CD14-positive monocyte (primary cell): ENCODE results near the gene C1orf105. TPM values are rescaled to one million over a fixed set of nuclear protein-coding genes. Genes with fewer than 3 reads are reported as not detected.

ENCODE experiments used
- DNase-seq, 3 donors: peaks; one replicate each; pipeline ENCODE4 v3.0.0-alpha.2; 2011 to 2022
- H2AFZ ChIP-seq: 2 replicates; pipeline ENCODE4 v1.6.0; 2012; ENCODE audit warnings: mild to moderate bottlenecking, low read depth, low read length, inconsistent platforms; ENCODE audit not compliant: insufficient read depth, poor library complexity, severe bottlenecking
- H3K27ac ChIP-seq, 2 donors: 1 replicate in 1 of 2; 2 replicates in 1 of 2; pipeline ENCODE4 v1.5.1; 2012 to 2013; ENCODE audit warnings: low read length in 2 of 2, control low read depth in 1 of 2, inconsistent platforms in 1 of 2, low read depth in 1 of 2, mild to moderate bottlenecking in 1 of 2
- H3K27me3 ChIP-seq, 2 donors: one replicate each; pipeline versions ENCODE4 v1.6.0 to v1.6.1; 2011 to 2013; ENCODE audit warnings: low read length in 2 of 2; ENCODE audit not compliant: control insufficient read depth in 2 of 2, insufficient read depth in 2 of 2
- H3K36me3 ChIP-seq, 2 donors: replicated peaks in 1 of 2; 1 replicate in 1 of 2; 2 replicates in 1 of 2; pipeline versions ENCODE4 v1.5.1 to v1.6.1; 2012 to 2013; ENCODE audit warnings: low read length in 2 of 2, control low read depth in 1 of 2, inconsistent platforms in 1 of 2, mild to moderate bottlenecking in 1 of 2; ENCODE audit not compliant: insufficient read depth in 2 of 2, control insufficient read depth in 1 of 2
- H3K4me1 ChIP-seq, 2 donors: 1 replicate in 1 of 2; 2 replicates in 1 of 2; pipeline versions ENCODE4 v1.5.1 to v1.6.1; 2012 to 2013; ENCODE audit warnings: low read length in 2 of 2, control low read depth in 1 of 2, inconsistent platforms in 1 of 2, mild to moderate bottlenecking in 1 of 2, moderate library complexity in 1 of 2; ENCODE audit not compliant: insufficient read depth in 2 of 2, control insufficient read depth in 1 of 2
- H3K4me2 ChIP-seq: replicated peaks from 2 replicates; pipeline ENCODE3; 2012; ENCODE audit warnings: low read length, moderate library complexity, mild to moderate bottlenecking; ENCODE audit not compliant: poor library complexity, severe bottlenecking; ENCODE audit errors: extremely low read depth
- H3K4me3 ChIP-seq, 3 experiments: fragments of 200-600 bp in 1 of 3; sonication (generic) in 1 of 3; replicated peaks in 1 of 3; 1 replicate in 2 of 3; 2 replicates in 1 of 3; pipeline ENCODE4 v1.5.1; 2011 to 2013; ENCODE audit warnings: low read length in 3 of 3, mild to moderate bottlenecking in 3 of 3, control low read depth in 2 of 3, low read depth in 2 of 3, inconsistent platforms in 1 of 3, moderate library complexity in 1 of 3
- H3K79me2 ChIP-seq: 2 replicates; pipeline ENCODE4 v1.6.0; 2012; ENCODE audit warnings: mild to moderate bottlenecking, control low read depth, inconsistent platforms, low read length, moderate library complexity; ENCODE audit not compliant: insufficient read depth
- H3K9ac ChIP-seq: 2 replicates; pipeline ENCODE4 v1.6.0; 2017; ENCODE audit warnings: low read length, mild to moderate bottlenecking; ENCODE audit not compliant: insufficient read depth, poor library complexity, severe bottlenecking
- H3K9me3 ChIP-seq, 2 donors: replicated peaks in 1 of 2; 1 replicate in 1 of 2; 2 replicates in 1 of 2; pipeline versions ENCODE4 v1.5.1 to v1.6.1; 2012 to 2013; ENCODE audit warnings: low read length in 2 of 2, control low read depth in 1 of 2; ENCODE audit not compliant: control insufficient read depth in 1 of 2, insufficient read depth in 1 of 2
- H4K20me1 ChIP-seq: 2 replicates; pipeline ENCODE4 v1.6.0; 2012; ENCODE audit warnings: mild to moderate bottlenecking, low read length, control low read depth, moderate library complexity; ENCODE audit not compliant: insufficient read depth
- H3K27ac Mint-ChIP-seq, 7 donors: one replicate each; pipeline ENCODE4 v1.8.0; 2020; ENCODE audit warnings: mild to moderate bottlenecking in 7 of 7, mixed read lengths in 7 of 7, moderate library complexity in 6 of 7, inconsistent platforms in 2 of 7
- H3K27me3 Mint-ChIP-seq, 3 donors: one replicate each; pipeline ENCODE4 v1.8.0; 2021 to 2022; ENCODE audit warnings: low read depth in 3 of 3, mild to moderate bottlenecking in 3 of 3, mixed read lengths in 3 of 3, moderate library complexity in 3 of 3, inconsistent platforms in 1 of 3
- H3K36me3 Mint-ChIP-seq, 2 donors: one replicate each; pipeline ENCODE4 v1.8.0; 2020; ENCODE audit warnings: mixed read lengths in 2 of 2, inconsistent platforms in 1 of 2, mild to moderate bottlenecking in 1 of 2
- H3K4me1 Mint-ChIP-seq: one replicate; pipeline ENCODE4 v1.8.0; 2020; ENCODE audit warnings: mild to moderate bottlenecking, mixed read lengths
- H3K4me3 Mint-ChIP-seq, 2 donors: one replicate each; pipeline ENCODE4 v1.8.0; 2020; ENCODE audit warnings: mild to moderate bottlenecking in 2 of 2, mixed read lengths in 2 of 2, moderate library complexity in 1 of 2
- H3K9me3 Mint-ChIP-seq, 7 donors: one replicate each; pipeline ENCODE4 v1.8.0; 2020 to 2022; ENCODE audit warnings: mixed read lengths in 7 of 7, mild to moderate bottlenecking in 6 of 7, moderate library complexity in 6 of 7, inconsistent platforms in 2 of 7
- WGBS: methylation state at CpG from one replicate; pipeline ENCODE4 v1.1.5; 2013; ENCODE audit warnings: missing lambda C conversion rate; ENCODE audit not compliant: insufficient coverage; 5-methylcytosine and 5-hydroxymethylcytosine counted together
- intact Hi-C, 2 donors: fragments of 100-400 bp; cut with micrococcal nuclease; formaldehyde crosslinking; loops; one replicate each; pipeline versions ENCODE4 v1.15.0 to v1.15.1; 2023
- polyA plus RNA-seq, 3 donors: library from polyadenylated mRNA; depleted of rRNA in 1 of 3; unstranded in 2 of 3; stranded (reverse) in 1 of 3; fragments of 300-500 nt in 2 of 3; fragments of >200 nt in 1 of 3; fragmentation: Illumina TruSeq in 2 of 3; gene quantifications; 1 replicate in 2 of 3; 2 replicates in 1 of 3; pipeline ENCODE4 v1.2.3, GENCODE V29; 2012 to 2021
- TF ChIP-seq, protein P1 (sequence below): fragments of 200-600 bp; IDR thresholded peaks from one replicate; pipeline ENCODE4 v1.8.0; 2022; ENCODE audit warnings: antibody characterized with exemption, mild to moderate bottlenecking

C1orf105 gene
- polyA plus RNA-seq, 3 donors, result not detected

DNA sequence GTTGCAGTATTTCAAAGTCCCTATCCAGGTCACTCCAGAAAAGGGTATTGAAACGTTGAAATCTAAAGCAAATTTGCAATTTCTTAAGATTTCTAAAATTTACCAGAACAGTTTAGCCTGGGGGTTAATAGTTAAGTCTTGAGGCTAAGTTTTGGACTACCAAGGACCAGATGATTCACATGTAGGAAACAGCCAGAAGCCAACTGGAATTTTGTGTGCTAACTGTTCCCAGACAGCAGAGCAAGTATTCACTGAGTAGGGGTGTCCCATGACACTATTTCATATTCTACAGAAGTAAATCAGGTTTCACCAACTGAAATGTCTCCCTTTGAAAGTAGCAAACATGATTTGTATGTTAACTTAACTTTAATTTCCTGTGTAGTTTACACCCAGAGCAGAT lies 11.5 kb upstream of the C1orf105 start:
- intact Hi-C loops, result no loop called here
- Histone ChIP-seq H3K27me3 (no peaks in the 10 kb centered on the region), H4K20me1 (no peaks in the 10 kb centered on the region), H3K9ac (no peak overlapping the region), H3K9me3 (no peaks in the 10 kb centered on the region), H3K4me2 (no peak overlapping the region), H3K4me3 (no peak overlapping the region), H3K36me3 (no peaks in the 10 kb centered on the region), H3K4me1 (no peaks in the 10 kb centered on the region), H3K27ac (no peak overlapping the region), H3K79me2 (no peaks in the 10 kb centered on the region), H2AFZ (no peak overlapping the region)
- Mint-ChIP-seq H3K27me3 (peaks cover 0 to 1% (median 0%) of the 10 kb centered on the region in 3 donors), H3K4me3 (no peak overlapping the region), H3K9me3 (no peaks in the 10 kb centered on the region), H3K36me3 (no peaks in the 10 kb centered on the region), H3K27ac (no peak overlapping the region), H3K4me1 (no peaks in the 10 kb centered on the region)
- DNase-seq, result no peak
- WGBS, result no CpG with 5 or more reads among the region's 1 CpG
- TF ChIP-seq, protein P1, sequence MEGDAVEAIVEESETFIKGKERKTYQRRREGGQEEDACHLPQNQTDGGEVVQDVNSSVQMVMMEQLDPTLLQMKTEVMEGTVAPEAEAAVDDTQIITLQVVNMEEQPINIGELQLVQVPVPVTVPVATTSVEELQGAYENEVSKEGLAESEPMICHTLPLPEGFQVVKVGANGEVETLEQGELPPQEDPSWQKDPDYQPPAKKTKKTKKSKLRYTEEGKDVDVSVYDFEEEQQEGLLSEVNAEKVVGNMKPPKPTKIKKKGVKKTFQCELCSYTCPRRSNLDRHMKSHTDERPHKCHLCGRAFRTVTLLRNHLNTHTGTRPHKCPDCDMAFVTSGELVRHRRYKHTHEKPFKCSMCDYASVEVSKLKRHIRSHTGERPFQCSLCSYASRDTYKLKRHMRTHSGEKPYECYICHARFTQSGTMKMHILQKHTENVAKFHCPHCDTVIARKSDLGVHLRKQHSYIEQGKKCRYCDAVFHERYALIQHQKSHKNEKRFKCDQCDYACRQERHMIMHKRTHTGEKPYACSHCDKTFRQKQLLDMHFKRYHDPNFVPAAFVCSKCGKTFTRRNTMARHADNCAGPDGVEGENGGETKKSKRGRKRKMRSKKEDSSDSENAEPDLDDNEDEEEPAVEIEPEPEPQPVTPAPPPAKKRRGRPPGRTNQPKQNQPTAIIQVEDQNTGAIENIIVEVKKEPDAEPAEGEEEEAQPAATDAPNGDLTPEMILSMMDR, result no peak

DNA sequence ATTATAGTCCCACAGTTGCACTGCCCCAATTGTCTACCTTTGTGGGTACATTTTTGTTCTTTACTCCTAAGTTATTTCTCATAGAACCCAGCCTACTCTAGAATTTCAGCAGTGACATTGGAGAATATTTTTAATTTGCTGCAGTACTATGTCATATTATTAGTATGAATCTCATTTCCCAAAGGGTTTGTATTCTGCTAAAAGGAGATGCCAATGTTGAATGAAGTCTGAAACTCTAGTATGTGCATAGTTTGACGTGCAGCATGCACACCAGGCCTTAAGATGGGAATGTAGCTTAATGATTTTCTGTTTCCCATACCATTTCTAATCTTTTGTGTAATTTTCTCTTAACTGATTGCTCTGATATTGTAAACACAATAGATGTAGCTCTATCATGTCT lies 10.5 kb upstream of the C1orf105 start:
- no peak overlapping the region for H3K4me3 Mint-ChIP-seq
- no peak for DNase-seq
- no peaks in the 10 kb centered on the region for H3K36me3 Mint-ChIP-seq
- no peak overlapping the region for H2AFZ ChIP-seq
- TF ChIP-seq, protein P1, result no peak
- intact Hi-C loops, result no loop called here
- no peak overlapping the region for H3K9ac ChIP-seq
- no peaks in the 10 kb centered on the region for H3K4me1 Mint-ChIP-seq
- H3K27me3 ChIP-seq, result no peaks in the 10 kb centered on the region
- H3K9me3 Mint-ChIP-seq, result no peaks in the 10 kb centered on the region
- no peaks in the 10 kb centered on the region for H4K20me1 ChIP-seq
- H3K9me3 ChIP-seq, result no peaks in the 10 kb centered on the region
- H3K79me2 ChIP-seq, result no peaks in the 10 kb centered on the region
- H3K36me3 ChIP-seq, result no peaks in the 10 kb centered on the region
- no peak overlapping the region for H3K4me2 ChIP-seq
- no peak overlapping the region for H3K27ac ChIP-seq
- H3K4me1 ChIP-seq, result no peaks in the 10 kb centered on the region
- WGBS, result no CpG with 5 or more reads among the region's 1 CpG
- H3K27me3 Mint-ChIP-seq, result peaks cover 0 to 1% (median 0%) of the 10 kb centered on the region in 3 donors
- no peak overlapping the region for H3K4me3 ChIP-seq
- H3K27ac Mint-ChIP-seq, result no peak overlapping the region
